HG03135 (cell line): Measurements from ENCODE around the gene ABCC3.

Experiments used
- ATAC-seq: cut with Tn5 transposase; IDR thresholded peaks from one replicate; pipeline ENCODE4 v1.9.1; 2021; ENCODE audit warnings: mild to moderate bottlenecking, moderate library complexity; ENCODE audit not compliant: unreplicated experiment

ABCC3 gene

GRCh38 chr17:50641357-50641756 lies 6.7 kb downstream of the ABCC3 start:
- ATAC-seq = no peak

- ATAC-seq = no peak
Observed at GRCh38 chr17:50642071-50642721, 7.5 kb downstream of the ABCC3 start.

GRCh38 chr17:50642722-50643656 lies 8.3 kb downstream of the ABCC3 start:
- ATAC-seq = no peak

- no peak for ATAC-seq
Observed at GRCh38 chr17:50645748-50646682, 11.3 kb downstream of the ABCC3 start.

GRCh38 chr17:50647187-50647586 lies 12.5 kb downstream of the ABCC3 start:
- ATAC-seq = no peak

GRCh38 chr17:50649042-50649908 lies 14.6 kb downstream of the ABCC3 start:
- no peak for ATAC-seq

GRCh38 chr17:50651661-50652060 lies 17.0 kb downstream of the ABCC3 start:
- ATAC-seq = no peak

GRCh38 chr17:50653738-50654137 lies 19.1 kb downstream of the ABCC3 start:
- no peak for ATAC-seq

GRCh38 chr17:50656509-50656908 lies 21.8 kb downstream of the ABCC3 start:
- no peak for ATAC-seq

- ATAC-seq = no peak
Observed at GRCh38 chr17:50657054-50657453, 22.4 kb downstream of the ABCC3 start.

- ATAC-seq = no peak
Observed at GRCh38 chr17:50657627-50658026, 22.9 kb downstream of the ABCC3 start.

- ATAC-seq = no peak
Observed at GRCh38 chr17:50658616-50659015, 23.9 kb downstream of the ABCC3 start.

GRCh38 chr17:50659179-50659578 lies 24.5 kb downstream of the ABCC3 start:
- no peak for ATAC-seq

GRCh38 chr17:50660042-50660886 lies 25.6 kb downstream of the ABCC3 start:
- no peak for ATAC-seq

- ATAC-seq = no peak
Observed at GRCh38 chr17:50660887-50661345, 26.2 kb downstream of the ABCC3 start.

- ATAC-seq = no peak
Observed at GRCh38 chr17:50661348-50661747, 26.7 kb downstream of the ABCC3 start.

GRCh38 chr17:50661795-50662391 lies 27.2 kb downstream of the ABCC3 start:
- ATAC-seq = no peak

- no peak for ATAC-seq
Observed at GRCh38 chr17:50662632-50663225, 28.0 kb downstream of the ABCC3 start.
